Esophagus squamous epithelium (tissue), 5 donors: ENCODE results near the gene MECP2. TPM values are rescaled to one million over a fixed set of nuclear protein-coding genes. Genes with fewer than 3 reads are reported as not detected.

ENCODE experiments used
- DNase-seq: peaks from one replicate; lab custom pipeline; 2025; lab: John Stamatoyannopoulos, UW
- H3K27ac ChIP-seq, 4 donors: fragments of 200-600 bp; sonication (generic); one replicate each; pipeline ENCODE4 v1.5.1; 2016 to 2019; ENCODE audit warnings: mild to moderate bottlenecking in 1 of 4
- H3K27me3 ChIP-seq, 4 donors: fragments of 200-600 bp; sonication (generic); 1 replicate in 3 of 4; 2 replicates in 1 of 4; pipeline versions ENCODE4 v1.5.1 to v1.6.0; 2017 to 2021; ENCODE audit warnings: antibody characterized with exemption in 1 of 4
- H3K36me3 ChIP-seq, 3 donors: fragments of 200-600 bp; sonication (generic); one replicate each; pipeline ENCODE4 v1.5.1; 2016 to 2019
- H3K4me1 ChIP-seq, 3 donors: fragments of 200-600 bp; sonication (generic); one replicate each; pipeline ENCODE4 v1.5.1; 2017 to 2019
- H3K4me3 ChIP-seq, 4 donors: fragments of 200-600 bp; sonication (generic); 1 replicate in 3 of 4; 2 replicates in 1 of 4; pipeline ENCODE4 v1.5.1; 2016 to 2019; ENCODE audit warnings: mild to moderate bottlenecking in 2 of 4, moderate library complexity in 1 of 4
- H3K9me3 ChIP-seq, 3 donors: fragments of 200-600 bp; sonication (generic); one replicate each; pipeline ENCODE4 v1.5.1; 2016 to 2019
- POLR2A ChIP-seq, 4 donors: fragments of 450-650 bp; IDR thresholded peaks; one replicate each; pipeline ENCODE4 v1.6.1; 2017; ENCODE audit warnings: antibody characterized with exemption in 4 of 4, mild to moderate bottlenecking in 4 of 4, moderate library complexity in 3 of 4
- WGBS, 2 donors: methylation state at CpG; one replicate each; pipeline ENCODE4 v1.1.5; 2018; 5-methylcytosine and 5-hydroxymethylcytosine counted together
- intact Hi-C: fragments of 100-400 bp; cut with DNase I; formaldehyde crosslinking; loops from one replicate; pipeline ENCODE4 v1.15.0; 2022
- total RNA-seq, 4 donors: library from RNA; depleted of rRNA; stranded (reverse); fragments of >200 nt; gene quantifications; one replicate each; pipeline ENCODE4 v1.1.0, GENCODE V29; 2016
- TF ChIP-seq, protein P1 (sequence below), 6 experiments: fragments of 450-650 bp in 4 of 6; fragments of 200-600 bp in 2 of 6; sonication (generic) in 2 of 6; IDR thresholded peaks; one replicate each; pipeline ENCODE4 v1.5.1; 2016 to 2019; ENCODE audit warnings: antibody characterized with exemption in 6 of 6, mild to moderate bottlenecking in 4 of 6, moderate library complexity in 4 of 6
- donor health status: DM: yes; HTN: yes; CAD: no.

The MECP2 gene
- total RNA-seq, 4 donors from 2014 or later, result 17.7 to 38.7 (median 25.4) TPM

DNA sequence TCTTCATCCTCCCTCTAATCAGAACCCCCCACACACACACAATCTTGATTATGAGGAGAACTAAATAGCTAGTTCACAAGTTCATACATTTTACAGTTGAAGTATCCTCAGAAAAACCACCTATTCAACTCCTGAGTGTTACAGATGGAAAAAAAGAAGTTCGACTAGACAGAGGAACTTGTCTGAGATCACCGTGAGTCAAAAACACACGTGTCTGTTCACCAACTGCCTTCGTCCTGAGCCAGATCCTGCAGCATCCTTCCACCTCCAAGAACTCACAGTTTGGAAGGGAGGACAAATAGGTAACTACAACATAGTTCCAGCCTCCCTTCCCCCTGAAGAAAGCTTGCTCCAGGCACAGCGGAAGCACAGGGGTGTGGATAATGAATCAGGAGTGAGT is 58.9 kb downstream of the MECP2 start:
- Histone ChIP-seq H3K36me3 (peaks cover 0 to 12% (median 0%) of the 10 kb centered on the region in 3 donors), H3K27me3 (no peaks in the 10 kb centered on the region), H3K4me3 (no peak overlapping the region), H3K27ac (no peak overlapping the region), H3K9me3 (no peaks in the 10 kb centered on the region), H3K4me1 (peaks cover 0 to 42% (median 16%) of the 10 kb centered on the region in 3 donors)
- no peak for TF ChIP-seq POLR2A (IDR thresholded peaks at IDR 0.05)
- TF ChIP-seq, protein P1, sequence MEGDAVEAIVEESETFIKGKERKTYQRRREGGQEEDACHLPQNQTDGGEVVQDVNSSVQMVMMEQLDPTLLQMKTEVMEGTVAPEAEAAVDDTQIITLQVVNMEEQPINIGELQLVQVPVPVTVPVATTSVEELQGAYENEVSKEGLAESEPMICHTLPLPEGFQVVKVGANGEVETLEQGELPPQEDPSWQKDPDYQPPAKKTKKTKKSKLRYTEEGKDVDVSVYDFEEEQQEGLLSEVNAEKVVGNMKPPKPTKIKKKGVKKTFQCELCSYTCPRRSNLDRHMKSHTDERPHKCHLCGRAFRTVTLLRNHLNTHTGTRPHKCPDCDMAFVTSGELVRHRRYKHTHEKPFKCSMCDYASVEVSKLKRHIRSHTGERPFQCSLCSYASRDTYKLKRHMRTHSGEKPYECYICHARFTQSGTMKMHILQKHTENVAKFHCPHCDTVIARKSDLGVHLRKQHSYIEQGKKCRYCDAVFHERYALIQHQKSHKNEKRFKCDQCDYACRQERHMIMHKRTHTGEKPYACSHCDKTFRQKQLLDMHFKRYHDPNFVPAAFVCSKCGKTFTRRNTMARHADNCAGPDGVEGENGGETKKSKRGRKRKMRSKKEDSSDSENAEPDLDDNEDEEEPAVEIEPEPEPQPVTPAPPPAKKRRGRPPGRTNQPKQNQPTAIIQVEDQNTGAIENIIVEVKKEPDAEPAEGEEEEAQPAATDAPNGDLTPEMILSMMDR (IDR thresholded peaks at IDR 0.05), result no peak
- 73% methylated on average over 5 of the region's 5 CpGs; no CpG with 5 or more reads in 1 of the 2 donors for WGBS, 2 donors
- intact Hi-C loops, result no loop called here
- no peak for DNase-seq

- peaks cover 0 to 33% (median 15%) of the 10 kb centered on the region in 3 donors for H3K4me1 ChIP-seq
- H3K4me3 ChIP-seq, result no peak overlapping the region
- H3K36me3 ChIP-seq, result peaks cover 0 to 14% (median 0%) of the 10 kb centered on the region in 3 donors
- H3K27ac ChIP-seq, result no peak overlapping the region
- DNase-seq, result no peak
- no peaks in the 10 kb centered on the region for H3K9me3 ChIP-seq
- WGBS, 2 donors, result 75 to 94% methylated on average over 3 to 5 of the region's 5 CpGs
- TF ChIP-seq, protein P1 (IDR thresholded peaks at IDR 0.05), result no peak
- no peak for TF ChIP-seq POLR2A (IDR thresholded peaks at IDR 0.05)
- no peaks in the 10 kb centered on the region for H3K27me3 ChIP-seq
- intact Hi-C loops, result no loop called here
These were observed 59.8 kb downstream of the MECP2 start for GRCh38 chrX:154037754-154038153.

GRCh38 chrX:154036513-154036912 is 61.0 kb downstream of the MECP2 start:
- no peak overlapping the region for H3K4me3 ChIP-seq
- DNase-seq, result no peak
- intact Hi-C loops, result no loop called here
- peaks cover 0 to 26% (median 0%) of the 10 kb centered on the region in 3 donors for H3K36me3 ChIP-seq
- peaks cover 0 to 25% (median 5%) of the 10 kb centered on the region in 3 donors for H3K4me1 ChIP-seq
- no peaks in the 10 kb centered on the region for H3K27me3 ChIP-seq
- no peak for TF ChIP-seq POLR2A (IDR thresholded peaks at IDR 0.05)
- TF ChIP-seq, protein P1 (IDR thresholded peaks at IDR 0.05), result no peak
- no peak overlapping the region for H3K27ac ChIP-seq
- 68 to 95% methylated on average over 7 to 8 of the region's 8 CpGs for WGBS, 2 donors
- no peaks in the 10 kb centered on the region for H3K9me3 ChIP-seq

GRCh38 chrX:154033848-154034247 is 63.7 kb downstream of the MECP2 start:
- Histone ChIP-seq H3K4me3 (no peak overlapping the region), H3K27ac (no peak overlapping the region), H3K27me3 (no peaks in the 10 kb centered on the region), H3K36me3 (peaks cover 0 to 53% (median 4%) of the 10 kb centered on the region in 3 donors), H3K4me1 (peaks cover 0 to 5% (median 0%) of the 10 kb centered on the region in 3 donors), H3K9me3 (no peaks in the 10 kb centered on the region)
- no peak for TF ChIP-seq POLR2A (IDR thresholded peaks at IDR 0.05)
- TF ChIP-seq, protein P1 (IDR thresholded peaks at IDR 0.05), result no peak
- intact Hi-C loops, result no loop called here
- no peak for DNase-seq
- WGBS, 2 donors, result 81 to 83% methylated on average over 1 to 2 of the region's 2 CpGs

- no peaks in the 10 kb centered on the region for H3K9me3 ChIP-seq
- peaks cover 0 to 62% (median 4%) of the 10 kb centered on the region in 3 donors for H3K36me3 ChIP-seq
- H3K27ac ChIP-seq, result no peak overlapping the region
- intact Hi-C loops, result no loop called here
- no peak overlapping the region for H3K4me3 ChIP-seq
- no peak for DNase-seq
- no peaks in the 10 kb centered on the region for H3K27me3 ChIP-seq
- WGBS, 2 donors, result no CpG with 5 or more reads among the region's 9 CpGs
- TF ChIP-seq, protein P1 (IDR thresholded peaks at IDR 0.05), result no peak
- TF ChIP-seq POLR2A (IDR thresholded peaks at IDR 0.05), result no peak
- peaks cover 0 to 5% (median 0%) of the 10 kb centered on the region in 3 donors for H3K4me1 ChIP-seq
These were observed 64.9 kb downstream of the MECP2 start for GRCh38 chrX:154032653-154033052.
